HG03432 (cell line): ENCODE results near the gene ECI1.

Experiments used
- ATAC-seq: cut with Tn5 transposase; IDR thresholded peaks from one replicate; pipeline ENCODE4 v1.9.1; 2021; ENCODE audit warnings: mild to moderate bottlenecking, moderate library complexity; ENCODE audit not compliant: unreplicated experiment

The ECI1 gene

GRCh38 chr16:2234813-2235170 lies 16.6 kb downstream of the ECI1 start:
- ATAC-seq: no peak

GRCh38 chr16:2233872-2234812 lies 17.2 kb downstream of the ECI1 start:
- ATAC-seq: no peak

- no peak for ATAC-seq
Measured at GRCh38 chr16:2233046-2233775, 18.2 kb downstream of the ECI1 start.

GRCh38 chr16:2232094-2232990 lies 19.0 kb downstream of the ECI1 start:
- no peak for ATAC-seq

DNA sequence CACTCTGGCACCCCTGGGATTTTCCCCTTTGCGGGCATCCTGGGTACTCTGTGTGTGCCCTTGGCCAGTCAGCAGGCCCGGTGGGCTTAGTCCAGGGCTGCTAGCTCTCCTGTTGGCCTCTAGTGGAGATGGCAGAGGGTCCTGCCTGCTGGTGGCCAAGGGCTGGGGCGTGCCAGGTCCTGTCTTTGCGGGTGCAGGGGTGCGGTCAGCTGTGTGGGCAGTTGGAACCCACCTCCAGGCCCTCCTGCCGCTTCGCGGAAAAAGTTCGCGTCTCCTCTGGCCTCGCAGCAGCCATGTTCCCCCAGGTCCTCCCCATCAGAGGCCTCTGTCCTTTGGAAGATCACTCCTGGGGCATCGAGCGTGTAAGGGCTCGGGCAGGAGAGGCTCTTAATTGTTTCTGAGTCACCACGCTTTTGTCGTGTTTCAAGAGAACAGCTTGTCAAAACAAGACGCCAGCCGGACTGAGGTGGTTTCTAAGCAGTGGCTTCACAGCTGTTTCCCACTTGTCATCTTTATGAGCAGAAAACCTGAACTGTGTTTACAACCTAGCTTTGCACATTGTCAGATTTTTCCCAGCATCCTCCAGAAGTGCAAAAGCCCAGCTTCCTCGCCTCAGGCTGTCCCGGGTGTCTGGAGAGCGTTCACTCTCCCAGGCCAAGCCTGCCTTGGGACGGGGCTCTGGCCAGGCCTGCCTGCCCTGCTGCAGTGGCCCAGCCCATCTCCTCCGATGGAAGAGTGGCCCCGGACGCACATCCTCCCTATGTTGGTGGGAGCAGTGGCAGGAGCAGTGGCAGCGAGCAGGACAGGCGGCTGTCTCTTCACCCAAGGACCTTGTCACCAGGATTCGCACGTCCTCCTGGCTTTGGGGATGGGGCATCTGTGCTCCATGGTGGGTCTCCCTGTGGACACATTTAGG lies 20.1 kb downstream of the ECI1 start:
- no peak for ATAC-seq

GRCh38 chr16:2230376-2230775 lies 21.0 kb downstream of the ECI1 start:
- ATAC-seq: no peak

GRCh38 chr16:2229632-2230250 lies 21.6 kb downstream of the ECI1 start:
- ATAC-seq: no peak

DNA sequence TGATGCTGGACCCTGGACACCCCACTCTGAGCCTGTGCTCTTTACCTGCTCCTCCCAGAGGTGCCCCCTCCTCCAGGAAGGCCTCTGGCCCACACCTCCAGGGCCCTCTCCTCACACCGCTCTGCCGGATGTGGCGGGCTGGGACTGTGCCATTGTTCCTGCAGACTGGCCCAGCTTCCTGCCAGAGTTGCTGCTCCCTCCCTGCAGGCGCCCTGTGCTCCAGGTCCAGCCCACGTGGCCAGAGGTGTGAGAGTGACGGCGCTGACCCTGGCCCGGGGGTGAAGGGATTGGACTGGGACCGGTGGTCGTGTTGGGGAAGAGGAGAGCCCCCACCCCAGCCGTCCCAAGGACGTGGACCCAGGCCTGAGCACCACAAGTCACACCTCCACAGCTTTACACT lies 22.3 kb downstream of the ECI1 start:
- ATAC-seq: no peak

DNA sequence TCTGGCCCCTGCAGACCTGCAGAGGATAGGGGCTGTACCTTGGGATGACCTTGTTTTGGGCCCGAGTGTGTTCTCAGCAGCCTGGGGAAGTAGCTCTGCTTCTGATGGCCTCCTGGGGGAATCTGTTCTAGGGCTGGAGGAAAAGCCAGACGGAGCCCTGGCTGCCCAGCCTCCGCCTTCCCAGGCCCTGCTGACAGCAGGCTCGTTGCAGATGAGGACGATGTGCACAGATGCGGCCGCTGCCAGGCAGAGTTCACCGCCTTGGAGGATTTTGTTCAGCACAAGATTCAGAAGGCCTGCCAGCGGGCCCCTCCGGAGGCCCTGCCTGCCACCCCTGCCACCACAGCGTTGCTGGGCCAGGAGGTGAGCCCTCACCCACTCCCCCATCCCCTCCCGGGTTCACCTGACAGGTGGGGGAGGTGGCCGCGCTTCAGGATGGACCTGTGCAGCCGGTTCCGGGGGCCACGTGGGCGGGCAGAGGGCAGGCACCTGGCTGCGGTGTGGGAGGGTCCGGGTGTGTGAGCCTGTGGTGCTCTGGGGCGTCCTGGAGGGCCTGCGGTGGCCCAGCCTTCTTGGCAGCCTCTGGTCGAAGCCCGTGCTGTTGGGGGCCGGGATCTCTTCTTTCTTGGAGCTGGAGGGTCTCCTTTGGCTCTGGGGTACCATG lies 23.1 kb downstream of the ECI1 start:
- ATAC-seq: no peak

- no peak for ATAC-seq
Measured at GRCh38 chr16:2226918-2227317, 24.5 kb downstream of the ECI1 start.

GRCh38 chr16:2226245-2226793 lies 25.1 kb downstream of the ECI1 start:
- no peak for ATAC-seq

DNA sequence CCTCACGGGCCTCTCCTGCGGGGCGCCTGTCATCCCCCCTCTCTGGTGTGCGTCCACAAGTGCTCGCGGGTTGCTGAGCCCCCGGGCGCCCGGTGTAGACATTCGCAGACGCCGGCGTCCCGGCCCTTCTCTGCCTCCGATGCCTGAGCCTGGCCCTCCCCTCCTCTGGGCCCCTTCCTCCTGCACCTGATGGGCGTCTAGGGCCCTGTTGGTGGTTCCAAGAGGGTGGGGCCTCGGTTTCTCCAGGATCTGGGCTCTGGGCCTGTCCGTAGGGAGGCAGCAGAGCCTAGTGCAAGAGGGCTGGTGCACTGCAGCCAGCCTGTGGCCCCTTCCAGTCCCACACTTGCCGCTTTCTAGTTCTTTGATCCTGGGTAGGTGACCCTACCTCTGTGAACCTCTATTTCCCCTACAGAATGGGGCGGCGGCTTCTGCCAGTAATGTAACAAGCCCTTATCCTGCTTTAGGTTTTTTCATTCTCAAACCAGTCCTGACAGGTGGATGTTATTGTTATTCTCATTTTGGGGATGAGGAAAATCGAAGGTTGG lies 27.4 kb downstream of the ECI1 start:
- ATAC-seq: peak; percentile 23

- ATAC-seq: peak; percentile 94
Measured at GRCh38 chr16:2223221-2223941, 28.0 kb downstream of the ECI1 start, which contains the start of gene E4F1. E4F1 (plus strand) TSS chr16:2223591; CDS start chr16:2223614, 23 bp downstream.

DNA sequence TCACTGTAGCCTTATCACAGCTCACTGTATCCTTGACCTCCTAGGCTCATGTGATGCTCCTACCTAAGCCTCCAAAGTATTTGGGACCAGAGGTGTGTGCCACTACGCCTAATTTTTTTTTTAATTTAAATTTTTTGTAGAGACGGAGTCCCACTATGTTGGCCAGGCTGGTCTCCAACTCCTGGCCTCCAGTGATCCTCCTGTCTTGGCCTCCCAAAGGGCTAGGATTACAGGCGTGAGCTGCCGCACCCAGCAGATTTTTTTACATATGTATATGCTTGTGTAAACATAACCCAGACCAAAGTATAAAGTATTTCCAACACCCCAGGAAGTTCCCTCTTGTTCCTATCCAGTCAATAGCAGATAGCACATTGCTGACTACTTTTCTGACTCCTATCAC lies 35.1 kb downstream of the ECI1 start:
- no peak for ATAC-seq

- peak; percentile 77 for ATAC-seq
Measured at GRCh38 chr16:2214719-2214968, 36.7 kb downstream of the ECI1 start, which contains the start of gene PGP. PGP (minus strand) TSS chr16:2214840; CDS start chr16:2214777, 63 bp downstream.

GRCh38 chr16:2213817-2214718 lies 37.3 kb downstream of the ECI1 start:
- ATAC-seq: peak; percentile 8
